HG03342 (cell line): ENCODE results near the gene TBRG4.

Experiments used
- ATAC-seq: cut with Tn5 transposase; IDR thresholded peaks from one replicate; pipeline ENCODE4 v1.9.1; 2021; ENCODE audit warnings: mild to moderate bottlenecking, moderate library complexity; ENCODE audit not compliant: unreplicated experiment

Gene TBRG4

DNA sequence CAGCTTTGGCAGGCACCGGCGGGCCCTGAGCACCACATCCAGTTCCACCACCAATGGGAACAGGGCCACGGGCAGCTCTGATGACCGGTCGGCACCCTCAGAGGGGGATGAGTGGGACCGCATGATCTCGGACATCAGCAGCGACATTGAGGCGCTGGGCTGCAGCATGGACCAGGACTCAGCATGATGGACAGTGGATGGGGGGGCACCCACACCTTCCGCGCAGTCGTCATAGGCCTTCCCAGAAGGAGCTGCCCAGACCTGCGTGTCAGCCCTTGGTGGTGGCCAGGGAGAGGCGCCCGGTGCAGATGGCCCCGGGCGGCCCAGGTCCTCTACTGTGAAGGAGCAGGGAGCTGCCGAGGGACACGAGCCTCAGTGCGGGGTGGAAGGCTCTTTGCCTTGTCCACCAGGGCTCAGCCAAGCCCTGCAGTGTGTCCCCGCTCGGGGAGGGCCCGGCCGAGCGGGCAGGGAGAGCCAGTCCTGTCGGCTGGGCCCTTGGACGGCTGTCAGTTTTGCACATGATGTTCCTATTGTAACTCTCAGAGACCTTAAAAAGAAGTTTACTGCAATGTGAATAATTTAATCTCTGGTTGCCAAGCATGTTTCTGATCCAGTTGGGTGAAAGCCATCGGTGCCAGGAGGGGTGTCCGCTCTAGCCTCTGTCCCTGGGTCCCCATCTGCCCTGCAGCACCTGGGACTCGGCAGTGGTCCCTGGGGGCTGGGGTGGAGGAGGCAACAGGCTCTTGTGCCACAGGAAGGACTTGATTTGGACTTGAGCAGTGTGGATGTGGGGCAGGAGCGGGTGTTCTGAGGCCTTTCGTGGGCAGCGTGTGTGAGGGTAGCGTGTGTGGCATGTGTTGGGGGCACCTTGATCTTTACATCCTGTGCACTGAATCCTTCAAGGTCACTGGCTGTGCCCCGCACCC is 35.4 kb downstream of the TBRG4 start:
- no peak for ATAC-seq

DNA sequence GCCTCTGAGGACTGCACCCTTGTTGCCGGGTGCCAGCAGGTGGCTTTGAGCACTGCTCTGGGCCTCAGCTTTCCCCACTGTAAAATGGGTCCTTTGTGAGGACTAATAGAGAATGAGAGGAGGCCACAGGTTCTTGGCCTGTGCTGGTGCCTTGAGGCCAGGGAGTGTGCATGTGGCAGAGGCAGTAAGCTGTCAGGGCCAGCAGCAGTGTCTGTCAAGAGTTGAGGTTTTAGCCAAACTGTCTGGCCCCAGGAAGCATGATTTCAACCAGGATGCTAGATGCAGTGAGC is 36.2 kb downstream of the TBRG4 start:
- ATAC-seq, result no peak

- no peak for ATAC-seq
Measured at GRCh38 chr7:45074528-45075354, 36.8 kb downstream of the TBRG4 start.

DNA sequence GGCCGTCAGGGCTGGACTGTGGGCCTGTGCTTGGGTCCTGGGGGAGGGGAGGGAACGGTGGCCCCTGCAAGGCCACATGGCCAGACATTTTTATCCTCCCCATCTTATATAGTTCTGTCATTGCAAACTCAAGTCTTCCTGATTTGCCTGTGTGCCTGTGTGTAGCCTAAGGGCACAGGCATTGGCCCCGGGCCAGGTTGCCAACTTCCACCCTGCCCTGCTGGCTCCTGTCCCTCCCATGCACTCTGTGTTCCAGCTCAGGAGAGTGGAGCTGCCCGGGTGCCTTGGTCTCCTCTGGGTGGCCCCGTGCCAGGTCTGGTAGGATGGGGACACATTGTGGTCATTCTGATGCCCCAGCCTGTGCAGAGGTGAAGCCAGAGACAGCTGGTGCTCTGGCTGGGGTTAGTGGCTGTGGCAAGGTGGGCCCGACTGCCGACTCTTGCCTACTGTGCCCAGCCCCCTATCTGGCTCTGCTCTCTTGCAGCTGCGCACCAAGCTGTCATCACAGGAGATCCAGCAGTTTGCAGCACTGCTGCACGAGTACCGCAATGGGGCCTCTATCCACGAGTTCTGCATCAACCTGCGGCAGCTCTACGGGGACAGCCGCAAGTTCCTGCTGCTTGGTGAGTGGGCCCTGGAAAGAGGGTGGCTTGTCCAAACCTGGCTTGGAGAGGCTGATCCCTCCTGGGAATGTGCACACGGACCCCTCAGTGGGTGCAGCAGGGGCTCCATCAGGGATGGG is 37.5 kb downstream of the TBRG4 start:
- ATAC-seq, result no peak

DNA sequence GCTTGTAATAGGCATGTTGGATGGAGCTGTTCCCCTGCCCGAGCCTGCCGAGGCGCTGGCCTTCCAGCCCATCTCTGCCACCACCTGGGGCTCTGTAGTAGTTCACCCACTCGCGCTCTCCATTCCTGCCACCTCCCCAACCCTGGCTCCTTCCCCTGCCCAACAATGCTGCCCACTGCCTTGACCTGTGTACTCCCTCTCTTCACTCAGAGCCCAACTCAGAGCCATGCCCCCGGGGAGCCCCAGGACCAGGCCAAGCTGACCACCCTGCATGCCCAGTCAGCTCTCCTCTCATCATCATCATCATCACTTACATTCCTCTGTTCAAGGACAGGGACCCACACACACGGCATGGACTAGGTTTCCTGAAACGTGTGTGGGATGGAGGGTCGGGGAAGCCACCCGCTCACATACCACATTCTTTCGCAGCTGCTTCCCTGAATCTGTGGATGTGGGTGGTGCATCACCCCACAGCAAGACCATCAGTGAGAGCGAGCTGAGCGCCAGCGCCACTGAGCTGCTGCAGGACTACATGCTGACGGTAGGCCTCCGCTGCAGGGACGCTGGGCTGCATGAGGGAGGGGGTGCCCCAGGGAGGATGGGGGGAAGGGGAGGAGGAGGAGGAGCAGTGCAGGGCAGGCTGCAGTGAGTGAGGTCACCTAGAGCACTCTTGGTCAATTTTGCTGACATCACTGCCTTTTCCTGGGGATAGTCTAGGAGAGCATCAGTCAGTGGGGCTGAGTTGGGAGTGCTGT is 38.3 kb downstream of the TBRG4 start:
- ATAC-seq, result no peak

- ATAC-seq, result no peak
Measured at GRCh38 chr7:45072131-45073030, 39.1 kb downstream of the TBRG4 start.

DNA sequence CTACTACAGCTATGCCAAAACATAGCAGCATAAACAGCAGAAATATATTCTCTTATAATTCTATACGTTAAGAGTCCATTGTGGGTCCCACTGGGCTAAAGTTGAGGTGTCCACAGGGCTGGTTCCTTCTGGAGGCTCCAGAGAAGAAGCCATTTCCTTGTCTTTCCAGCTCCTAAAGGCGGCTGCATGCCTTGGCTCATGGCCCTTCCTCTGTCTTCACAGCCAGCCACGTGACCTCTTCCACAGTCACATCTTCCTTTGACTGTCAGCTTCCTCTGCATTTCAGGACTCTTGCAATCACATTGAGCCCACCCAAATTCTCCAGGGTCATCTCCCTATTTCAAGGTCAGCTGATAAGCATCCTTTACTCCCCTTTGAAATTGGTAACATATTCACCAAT is 40.0 kb downstream of the TBRG4 start:
- ATAC-seq, result no peak

GRCh38 chr7:45070254-45070642 is 41.2 kb downstream of the TBRG4 start:
- no peak for ATAC-seq

DNA sequence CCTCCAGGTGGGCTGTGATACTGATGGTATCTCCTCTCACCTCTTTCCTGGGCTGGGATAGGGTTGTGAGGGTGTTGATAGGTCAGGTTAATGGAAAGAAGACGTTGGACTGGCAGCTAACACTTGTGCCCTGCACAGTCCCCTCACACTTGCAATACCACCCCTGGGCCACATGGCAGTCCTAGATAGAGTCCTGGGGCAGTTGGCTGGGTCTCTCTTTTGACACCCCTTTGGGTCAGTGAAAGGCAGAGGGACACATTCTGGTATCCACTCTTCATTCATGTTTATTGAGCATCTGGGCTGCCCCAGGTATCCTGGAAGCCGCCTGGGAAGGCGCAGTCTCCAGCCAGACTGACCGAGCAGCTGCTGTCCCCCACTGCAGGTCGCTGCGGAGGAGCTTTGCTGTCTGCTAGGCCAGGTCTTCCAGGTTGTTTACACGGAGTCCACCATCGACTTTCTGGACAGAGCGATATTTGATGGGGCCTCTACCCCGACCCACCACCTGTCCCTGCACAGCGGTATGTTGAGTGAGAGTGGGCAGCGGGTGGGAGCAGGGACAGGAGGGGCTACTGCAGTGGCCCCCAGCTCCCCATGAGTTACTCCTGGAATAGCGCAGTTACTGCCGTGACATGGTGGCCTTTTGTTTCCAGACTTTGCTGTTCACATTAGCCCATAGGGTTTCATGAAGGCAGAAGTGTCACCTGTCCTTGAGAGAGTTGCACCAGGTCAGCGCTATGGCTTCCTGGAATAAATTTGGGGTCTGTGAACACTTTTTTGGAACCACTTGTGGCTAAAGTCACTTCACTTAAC is 41.8 kb downstream of the TBRG4 start:
- ATAC-seq, result no peak

DNA sequence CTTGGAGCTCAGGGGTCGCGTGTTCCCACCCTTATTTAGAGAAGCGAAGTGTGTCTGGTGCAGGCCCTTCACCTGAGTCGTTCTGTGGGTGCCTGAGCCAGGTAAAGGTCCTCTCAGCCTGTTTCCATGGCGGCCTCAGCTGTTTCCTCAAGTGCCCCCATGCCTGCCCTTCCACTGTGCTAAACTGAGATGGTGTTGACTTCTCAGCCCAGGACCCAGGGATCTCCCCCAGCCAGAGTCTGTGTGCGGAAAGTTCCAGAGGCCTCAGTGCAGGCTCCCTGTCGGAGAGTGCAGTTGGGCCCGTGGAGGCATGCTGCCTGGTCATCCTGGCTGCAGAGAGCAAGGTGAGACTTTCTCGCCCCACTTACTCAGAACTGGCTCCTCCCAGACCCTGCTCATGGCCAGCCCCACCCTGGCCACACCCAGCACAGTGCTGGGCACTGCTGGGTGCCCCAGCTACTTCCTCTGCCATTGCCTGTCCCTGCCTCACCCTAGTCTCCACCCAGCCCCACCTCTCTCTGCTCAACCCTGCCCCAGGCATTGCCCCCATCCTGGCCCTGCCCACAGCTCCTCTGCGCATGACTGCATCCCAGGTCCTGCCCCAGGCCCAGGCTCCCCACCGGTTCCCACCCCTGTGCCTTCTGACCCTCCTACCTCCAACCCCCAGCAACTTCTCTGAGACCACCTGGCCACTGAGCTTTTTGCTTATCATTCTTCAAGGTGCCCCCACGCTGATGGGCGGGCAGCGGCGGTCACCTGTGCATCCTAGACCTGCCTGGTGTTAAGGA is 43.1 kb downstream of the TBRG4 start:
- no peak for ATAC-seq

- no peak for ATAC-seq
Measured at GRCh38 chr7:45067582-45067981, 43.9 kb downstream of the TBRG4 start.

- ATAC-seq, result no peak
Measured at GRCh38 chr7:45066409-45066808, 45.1 kb downstream of the TBRG4 start.

DNA sequence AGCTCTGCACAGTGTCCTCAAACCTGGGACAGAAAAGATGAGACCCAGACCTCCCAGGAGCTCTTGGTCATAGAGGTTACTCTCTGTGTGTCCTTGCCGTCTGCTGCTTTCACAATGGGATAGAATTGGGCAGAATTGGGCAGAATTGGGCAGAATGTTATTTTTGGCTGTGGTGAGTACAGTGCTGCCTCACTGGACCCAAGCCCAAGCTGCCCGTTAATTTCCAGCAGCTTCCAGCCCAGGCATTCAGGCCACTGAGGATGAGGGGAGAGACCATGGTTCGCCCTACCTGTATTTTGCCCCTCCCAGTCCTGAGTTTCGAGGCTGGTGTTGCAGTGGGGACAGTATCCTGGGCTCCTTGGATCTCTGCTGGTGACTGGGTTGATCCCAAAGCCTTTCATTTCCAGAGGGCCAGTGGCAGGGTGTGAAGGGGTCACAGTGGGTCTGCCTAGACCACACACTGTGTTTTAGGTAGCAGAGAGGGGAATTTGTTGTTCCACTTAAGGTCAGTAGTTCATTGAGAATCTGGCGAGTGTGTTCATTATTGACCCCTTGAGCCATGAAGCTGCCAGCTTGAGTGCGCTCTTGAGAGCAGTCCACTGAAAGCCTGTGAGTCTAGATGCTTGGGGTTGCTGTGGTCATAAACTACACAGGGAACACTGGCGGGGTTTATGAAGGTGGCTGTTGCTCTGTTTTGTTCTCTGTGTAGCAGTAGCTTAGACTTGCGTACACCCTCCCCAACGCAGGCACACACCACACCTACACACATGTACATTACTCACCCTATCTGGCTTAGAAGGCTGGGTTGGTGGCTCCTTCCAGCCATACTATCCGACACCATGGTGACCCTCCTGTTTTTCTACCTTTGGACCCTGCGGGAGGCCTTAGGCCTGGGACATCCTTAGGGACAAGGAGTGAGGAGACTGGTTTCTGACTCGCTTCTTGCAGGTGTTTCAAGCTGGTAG is 46.2 kb downstream of the TBRG4 start:
- no peak for ATAC-seq

DNA sequence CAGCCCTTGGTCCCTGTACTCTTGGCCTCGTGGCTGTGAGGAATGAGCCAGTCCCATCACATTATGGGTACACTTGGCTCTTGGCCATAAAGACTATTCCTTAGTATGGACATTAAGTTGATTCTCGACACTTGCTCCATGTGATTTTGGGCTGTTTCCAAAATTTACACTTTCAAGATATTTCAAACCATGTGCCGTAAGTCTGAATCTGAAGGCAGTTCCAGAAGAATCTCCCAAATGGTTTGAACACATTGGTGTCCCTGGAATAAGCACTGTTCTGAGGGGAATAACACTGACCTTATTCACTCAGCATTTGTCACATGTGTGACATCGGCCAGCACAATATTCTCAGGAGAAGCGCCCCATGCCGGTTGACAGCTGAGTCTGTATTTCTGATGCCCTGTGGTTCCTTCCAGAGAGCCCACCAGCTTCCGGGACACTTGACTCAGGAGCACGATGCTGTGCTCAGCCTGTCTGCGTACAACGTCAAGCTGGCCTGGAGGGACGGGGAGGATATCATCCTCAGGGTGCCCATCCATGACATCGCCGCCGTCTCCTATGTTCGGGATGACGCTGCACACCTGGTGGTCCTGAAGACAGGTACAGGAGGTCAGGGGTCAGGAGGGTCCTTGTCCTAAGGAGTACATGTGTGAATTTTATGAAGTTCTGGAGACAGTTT is 47.3 kb downstream of the TBRG4 start:
- ATAC-seq, result no peak

GRCh38 chr7:45061806-45062425 is 49.6 kb downstream of the TBRG4 start:
- ATAC-seq, result no peak

- no peak for ATAC-seq
Measured at GRCh38 chr7:45061352-45061751, 50.1 kb downstream of the TBRG4 start.
